ENCODE data around the gene ITGA8.

The ITGA8 gene

GRCh38 chr10:15658069-15658702 lies 61.5 kb downstream of the ITGA8 start:
- no peak overlapping the region for H3K4me2 ChIP-seq (ENCODE audit: low read length)
- no peaks in the 10 kb centered on the region for H3F3A ChIP-seq (ENCODE audit: insufficient read depth, low read length)
- no peaks in the 10 kb centered on the region for H3K4me1 ChIP-seq (ENCODE audit: insufficient read depth, low read length, severe bottlenecking)
- no peaks in the 10 kb centered on the region for H3K79me2 ChIP-seq (ENCODE audit: insufficient read depth, low read length)
- H3K9me2 ChIP-seq (ENCODE audit: low read depth, low read length): no peaks in the 10 kb centered on the region
- no peak for TF ChIP-seq EZH2 (IDR thresholded peaks at IDR 0.05; ENCODE audit: borderline replicate concordance, low read length)
- no peak for TF ChIP-seq CTCF (IDR thresholded peaks at IDR 0.05; ENCODE audit: low read length)
- no peaks in the 10 kb centered on the region for H3K27me3 ChIP-seq (ENCODE audit: insufficient read depth, low read length)
- no peak overlapping the region for H3K4me3 ChIP-seq (ENCODE audit: low read depth, low read length, poor library complexity, severe bottlenecking)
- H2AFZ ChIP-seq (ENCODE audit: low read length): no peak overlapping the region
- H3K36me3 ChIP-seq (ENCODE audit: insufficient read depth, low read length): no peaks in the 10 kb centered on the region
- no peak overlapping the region for H3K27ac ChIP-seq (ENCODE audit: low read depth, low read length, poor library complexity, severe bottlenecking)
- no peaks in the 10 kb centered on the region for H4K20me1 ChIP-seq (ENCODE audit: insufficient read depth, low read length)
- no peaks in the 10 kb centered on the region for H3K9me3 ChIP-seq (ENCODE audit: low read length)
- H3K9ac ChIP-seq (ENCODE audit: low read length): no peak overlapping the region

- Histone ChIP-seq H3K9me2 (ENCODE audit: low read depth, low read length) (no peaks in the 10 kb centered on the region), H3K4me3 (ENCODE audit: low read depth, low read length, poor library complexity, severe bottlenecking) (no peak overlapping the region), H4K20me1 (ENCODE audit: insufficient read depth, low read length) (no peaks in the 10 kb centered on the region), H3K4me2 (ENCODE audit: low read length) (no peak overlapping the region), H2AFZ (ENCODE audit: low read length) (no peak overlapping the region), H3K4me1 (ENCODE audit: insufficient read depth, low read length, severe bottlenecking) (no peaks in the 10 kb centered on the region), H3K79me2 (ENCODE audit: insufficient read depth, low read length) (no peaks in the 10 kb centered on the region), H3K27me3 (ENCODE audit: insufficient read depth, low read length) (no peaks in the 10 kb centered on the region), H3F3A (ENCODE audit: insufficient read depth, low read length) (no peaks in the 10 kb centered on the region), H3K27ac (ENCODE audit: low read depth, low read length, poor library complexity, severe bottlenecking) (no peak overlapping the region), H3K9ac (ENCODE audit: low read length) (no peak overlapping the region), H3K9me3 (ENCODE audit: low read length) (no peaks in the 10 kb centered on the region), H3K36me3 (ENCODE audit: insufficient read depth, low read length) (no peaks in the 10 kb centered on the region)
- no peak for TF ChIP-seq CTCF (IDR thresholded peaks at IDR 0.05; ENCODE audit: low read length)
- TF ChIP-seq EZH2 (IDR thresholded peaks at IDR 0.05; ENCODE audit: borderline replicate concordance, low read length): no peak
Observed at GRCh38 chr10:15652757-15653156, 67.0 kb downstream of the ITGA8 start.

- Histone ChIP-seq H3K27me3 (ENCODE audit: insufficient read depth, low read length) (no peaks in the 10 kb centered on the region), H3K9me2 (ENCODE audit: low read depth, low read length) (no peaks in the 10 kb centered on the region), H4K20me1 (ENCODE audit: insufficient read depth, low read length) (no peaks in the 10 kb centered on the region), H3F3A (ENCODE audit: insufficient read depth, low read length) (no peaks in the 10 kb centered on the region), H3K4me3 (ENCODE audit: low read depth, low read length, poor library complexity, severe bottlenecking) (no peak overlapping the region), H3K36me3 (ENCODE audit: insufficient read depth, low read length) (no peaks in the 10 kb centered on the region), H3K9me3 (ENCODE audit: low read length) (no peaks in the 10 kb centered on the region), H3K79me2 (ENCODE audit: insufficient read depth, low read length) (no peaks in the 10 kb centered on the region), H3K27ac (ENCODE audit: low read depth, low read length, poor library complexity, severe bottlenecking) (no peak overlapping the region), H2AFZ (ENCODE audit: low read length) (no peak overlapping the region), H3K4me2 (ENCODE audit: low read length) (no peak overlapping the region), H3K9ac (ENCODE audit: low read length) (no peak overlapping the region), H3K4me1 (ENCODE audit: insufficient read depth, low read length, severe bottlenecking) (no peaks in the 10 kb centered on the region)
- TF ChIP-seq CTCF (IDR thresholded peaks at IDR 0.05; ENCODE audit: low read length): no peak
- no peak for TF ChIP-seq EZH2 (IDR thresholded peaks at IDR 0.05; ENCODE audit: borderline replicate concordance, low read length)
Observed at GRCh38 chr10:15652117-15652516, 67.6 kb downstream of the ITGA8 start.

Data from OCI-LY1 (cell line).